Activated CD8-positive, alpha-beta memory T cell treated with anti-CD3 and anti-CD28 coated beads for 48 hours (primary cell): ENCODE data around the gene PPP3CB.

Experiments
- DNase-seq, 3 experiments: peaks; one replicate each; pipeline ENCODE4 v3.0.0-alpha.2; 2020; ENCODE audit warnings: low read depth in 2 of 3, low spot score in 2 of 3

PPP3CB gene

GRCh38 chr10:73495884-73496674, at the start of gene PPP3CB:
TSS of gene PPP3CB (minus strand) at chr10:73496024. CDS start at chr10:73495889, 135 bp downstream.
- peak in 1 of 3 experiments; percentile 80 for DNase-seq

- DNase-seq, result no peak
Measured at GRCh38 chr10:73545357-73545756, 49.5 kb upstream of the PPP3CB start.

- no peak for DNase-seq
Measured at GRCh38 chr10:73537709-73538108, 41.9 kb upstream of the PPP3CB start.

- DNase-seq, result no peak
Measured at GRCh38 chr10:73537288-73537687, 41.5 kb upstream of the PPP3CB start.

- DNase-seq, result no peak
Measured at GRCh38 chr10:73534857-73535256, 39.0 kb upstream of the PPP3CB start.

GRCh38 chr10:73529089-73529832, 33.4 kb upstream of the PPP3CB start:
- DNase-seq, result peak in 1 of 3 experiments; percentile 6

GRCh38 chr10:73522263-73522662, 26.4 kb upstream of the PPP3CB start:
- no peak for DNase-seq

- no peak for DNase-seq
Measured at GRCh38 chr10:73519336-73519735, 23.5 kb upstream of the PPP3CB start.

- no peak for DNase-seq
Measured at GRCh38 chr10:73517166-73517888, 21.5 kb upstream of the PPP3CB start.

- DNase-seq, result no peak
Measured at GRCh38 chr10:73512207-73512743, 16.5 kb upstream of the PPP3CB start.

- no peak for DNase-seq
Measured at GRCh38 chr10:73509695-73510094, 13.9 kb upstream of the PPP3CB start.

- DNase-seq, result no peak
Measured at GRCh38 chr10:73506491-73506890, 10.7 kb upstream of the PPP3CB start.

- no peak for DNase-seq
Measured at GRCh38 chr10:73506074-73506473, 10.2 kb upstream of the PPP3CB start.

GRCh38 chr10:73503037-73503436, 7.2 kb upstream of the PPP3CB start:
- DNase-seq, result no peak

GRCh38 chr10:73501651-73502050, 5.8 kb upstream of the PPP3CB start:
- DNase-seq, result no peak

GRCh38 chr10:73497623-73498022, 1.8 kb upstream of the PPP3CB start:
- no peak for DNase-seq

- DNase-seq, result peak; percentile 72 to 85 (median 74)
Measured at GRCh38 chr10:73495226-73495883, 469 bp downstream of the PPP3CB start.

GRCh38 chr10:73494877-73495225, 973 bp downstream of the PPP3CB start:
- DNase-seq, result no peak

GRCh38 chr10:73494213-73494612, 1.6 kb downstream of the PPP3CB start:
- DNase-seq, result no peak

- no peak for DNase-seq
Measured at GRCh38 chr10:73493781-73494180, 2.0 kb downstream of the PPP3CB start.

- no peak for DNase-seq
Measured at GRCh38 chr10:73486601-73487000, 9.2 kb downstream of the PPP3CB start.
